HG02623 (cell line): Measurements from ENCODE around the gene SCAANT1.
A peak's percentile ranks its signal among the peaks of the same experiment; 100 is the strongest.

Experiments used
- ATAC-seq: cut with Tn5 transposase; IDR thresholded peaks from one replicate; pipeline ENCODE4 v1.9.1; 2021; ENCODE audit warnings: moderate library complexity; ENCODE audit not compliant: unreplicated experiment

Gene SCAANT1

GRCh38 chr3:63911873-63912767 is at the start of gene SCAANT1:
Gene SCAANT1 (minus strand): TSS chr3:63912383.
- ATAC-seq, result peak; percentile 73

- peak; percentile 71 for ATAC-seq
Measured at GRCh38 chr3:63961891-63962290, 49.7 kb upstream of the SCAANT1 start.

DNA sequence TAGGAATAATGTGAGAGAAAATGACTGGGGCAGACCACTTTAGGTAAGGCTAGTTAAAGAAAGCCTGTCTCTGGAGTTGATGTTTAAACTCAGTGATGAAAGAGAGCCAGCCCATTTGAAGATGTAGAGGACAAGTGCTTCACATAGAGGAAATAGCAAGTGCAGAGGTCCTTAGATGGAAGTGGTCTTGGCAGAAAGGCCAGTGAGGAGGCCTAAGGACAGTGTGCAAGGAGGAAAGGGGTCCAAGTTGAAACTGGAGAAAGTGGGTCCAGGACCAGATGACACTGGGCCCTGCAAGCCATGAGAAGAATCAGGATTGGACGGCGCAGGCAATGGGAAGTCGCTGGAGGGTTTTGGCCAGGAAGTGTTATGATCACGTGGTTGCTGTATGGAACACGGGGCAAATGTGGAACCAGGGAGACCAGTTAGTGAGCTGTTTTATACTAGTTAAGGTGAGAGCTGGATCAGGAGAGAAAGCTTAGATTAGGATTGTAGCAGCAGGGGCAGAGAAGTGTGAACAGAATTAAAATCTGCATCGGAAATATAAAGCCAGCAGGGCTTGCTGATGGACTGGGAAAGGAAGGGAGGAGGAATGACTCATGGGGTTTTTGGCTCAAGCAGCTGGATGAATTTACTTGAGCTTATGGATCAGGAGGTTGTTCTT is 48.0 kb upstream of the SCAANT1 start:
- ATAC-seq, result no peak

GRCh38 chr3:63959146-63959545 is 47.0 kb upstream of the SCAANT1 start:
- no peak for ATAC-seq

DNA sequence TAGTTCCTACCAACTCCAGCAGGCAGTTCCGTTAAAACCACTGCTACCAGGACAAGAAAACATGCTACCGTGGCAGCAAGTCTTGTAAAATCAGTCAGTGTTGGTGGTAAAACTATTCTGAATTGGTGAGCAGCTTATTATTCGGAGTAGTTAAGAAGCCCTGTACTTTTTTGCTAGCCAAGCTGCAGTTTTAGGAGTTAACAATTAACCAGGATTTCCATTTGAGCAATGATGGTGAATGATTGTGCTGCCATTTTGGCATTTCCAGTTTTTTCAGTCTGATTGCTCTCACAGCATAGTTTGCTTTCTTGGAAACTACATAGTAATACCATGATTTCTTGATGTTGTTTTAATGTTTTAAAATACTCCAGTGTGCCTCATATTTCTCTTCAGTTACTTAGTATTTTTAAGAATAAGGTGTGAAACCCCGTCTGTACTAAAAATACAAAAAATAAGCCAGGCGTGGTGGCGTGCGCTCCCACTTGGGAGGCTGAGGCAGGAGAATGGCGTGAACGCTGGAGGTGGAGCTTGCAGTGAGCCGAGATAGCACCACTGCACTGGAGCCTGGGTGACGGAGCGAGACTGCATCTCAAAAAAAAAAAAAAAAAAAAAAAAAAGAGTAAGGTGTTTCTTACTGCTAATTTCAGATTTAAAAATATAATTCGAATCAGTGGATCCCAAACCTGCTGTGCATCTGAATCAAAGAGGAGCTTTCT is 43.8 kb upstream of the SCAANT1 start:
- ATAC-seq, result no peak

- no peak for ATAC-seq
Measured at GRCh38 chr3:63955036-63955650, 43.0 kb upstream of the SCAANT1 start.

DNA sequence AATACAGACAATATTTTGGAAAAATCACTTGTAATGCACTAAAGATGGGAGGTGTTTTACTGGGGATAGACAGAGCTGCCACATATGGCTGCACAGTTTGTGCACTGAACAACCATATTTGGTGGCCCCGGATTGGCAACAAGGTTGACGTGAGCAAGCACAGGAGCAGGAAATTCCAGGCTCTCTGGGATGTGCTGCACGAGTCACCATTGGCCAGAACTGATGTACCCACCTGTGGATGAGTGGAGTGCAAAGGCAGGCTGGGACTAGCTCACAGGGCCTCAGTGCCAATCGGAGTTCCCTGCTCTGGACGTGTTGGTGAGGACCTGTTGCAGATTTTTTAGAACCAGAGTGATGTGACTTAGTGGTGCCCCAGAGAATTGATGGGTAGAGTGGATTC is 42.0 kb upstream of the SCAANT1 start:
- ATAC-seq, result no peak

GRCh38 chr3:63952248-63952594 is 40.0 kb upstream of the SCAANT1 start:
- no peak for ATAC-seq

DNA sequence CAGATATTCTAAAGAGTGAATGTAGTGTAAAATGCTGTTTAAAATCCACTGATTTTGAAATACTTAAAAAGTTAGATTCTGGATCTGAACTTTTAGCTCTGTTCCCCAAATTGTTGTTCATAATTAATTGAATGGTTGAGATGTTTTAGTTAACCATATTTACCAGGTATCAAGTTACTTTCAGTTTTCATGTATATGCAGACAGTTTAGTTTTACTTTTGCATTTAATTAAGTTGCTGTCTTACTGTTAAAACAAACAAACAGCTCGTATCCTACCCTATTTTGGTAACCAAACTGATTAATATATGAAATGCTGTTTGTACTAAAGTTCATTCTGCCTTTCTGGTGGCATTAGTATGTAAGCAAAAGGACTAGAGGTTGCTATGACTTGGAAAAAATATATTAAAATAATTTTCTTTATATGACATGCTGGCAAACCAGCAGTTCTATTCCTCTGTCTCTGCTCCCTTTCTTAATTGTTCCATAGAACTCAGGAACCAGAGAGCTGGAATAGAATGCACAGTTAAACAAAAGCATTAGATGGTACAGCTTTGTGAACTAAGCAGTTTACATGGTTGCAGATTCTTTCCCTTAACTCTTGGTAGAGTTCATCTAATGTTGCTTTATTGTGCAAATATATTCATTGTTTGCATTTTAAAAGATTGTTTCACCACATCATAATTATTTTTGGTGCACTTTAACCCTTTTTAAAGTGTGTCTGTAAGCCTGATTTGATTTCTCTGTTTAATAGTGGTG is 39.5 kb upstream of the SCAANT1 start:
- no peak for ATAC-seq

- no peak for ATAC-seq
Measured at GRCh38 chr3:63950698-63951097, 38.5 kb upstream of the SCAANT1 start.

DNA sequence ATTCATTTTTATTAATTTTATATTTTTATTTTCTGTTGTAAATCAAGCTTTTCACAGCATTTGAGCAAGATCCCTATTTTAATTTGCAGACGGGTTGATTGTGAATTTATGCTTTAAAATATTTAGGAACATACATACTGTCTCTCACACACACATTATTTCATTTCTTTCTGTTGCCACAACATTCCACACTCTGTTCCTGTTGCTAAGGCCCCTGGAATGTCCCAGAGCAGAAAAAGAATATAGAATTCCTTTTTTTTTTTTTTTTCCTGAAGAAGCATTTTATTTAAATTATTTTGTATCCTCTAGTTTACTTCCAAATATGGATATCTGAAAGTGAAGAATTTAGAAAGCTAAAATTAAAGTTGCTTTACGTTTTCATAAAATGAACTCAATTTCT is 36.8 kb upstream of the SCAANT1 start:
- ATAC-seq, result no peak

- ATAC-seq, result no peak
Measured at GRCh38 chr3:63947594-63947993, 35.4 kb upstream of the SCAANT1 start.

GRCh38 chr3:63946753-63947152 is 34.6 kb upstream of the SCAANT1 start:
- ATAC-seq, result no peak

- ATAC-seq, result no peak
Measured at GRCh38 chr3:63945558-63946096, 33.4 kb upstream of the SCAANT1 start.

GRCh38 chr3:63943678-63944077 is 31.5 kb upstream of the SCAANT1 start:
- ATAC-seq, result no peak

DNA sequence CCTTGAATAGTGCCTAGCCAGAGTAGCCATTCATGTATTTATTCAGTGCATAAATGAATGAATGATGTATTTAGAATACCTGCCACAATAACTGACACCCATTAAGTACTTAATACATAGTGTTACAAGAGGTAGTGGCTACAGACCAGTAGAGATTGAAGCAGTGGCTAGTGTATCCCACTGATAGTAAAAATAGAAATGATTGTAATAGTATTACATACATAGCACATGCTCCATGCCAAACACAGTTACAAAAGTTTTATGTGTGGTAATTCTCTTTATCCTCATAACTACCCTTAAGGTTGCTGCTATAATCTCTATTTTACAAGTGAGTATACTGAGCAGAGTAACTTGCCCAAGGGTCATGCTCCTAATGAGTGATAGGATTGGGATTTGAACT is 30.3 kb upstream of the SCAANT1 start:
- no peak for ATAC-seq

DNA sequence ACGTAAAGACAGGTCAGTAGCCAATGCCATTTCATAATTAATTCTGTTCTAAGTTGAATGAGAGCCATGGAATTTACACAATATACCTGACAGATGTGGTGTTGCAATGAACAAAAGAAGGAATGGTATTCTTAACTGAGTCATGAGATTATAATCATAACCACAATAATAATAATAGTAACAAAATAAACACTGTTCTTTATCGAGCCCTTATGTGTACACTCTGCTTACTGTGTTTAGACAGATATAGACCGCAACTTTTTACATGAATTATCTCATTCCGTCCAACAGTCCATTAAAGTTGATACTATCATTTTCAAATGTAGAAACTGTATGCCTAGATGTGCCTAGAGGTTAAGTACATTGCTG is 28.2 kb upstream of the SCAANT1 start:
- ATAC-seq, result no peak

- ATAC-seq, result peak; percentile 63
Measured at GRCh38 chr3:63937661-63938651, 25.8 kb upstream of the SCAANT1 start.

DNA sequence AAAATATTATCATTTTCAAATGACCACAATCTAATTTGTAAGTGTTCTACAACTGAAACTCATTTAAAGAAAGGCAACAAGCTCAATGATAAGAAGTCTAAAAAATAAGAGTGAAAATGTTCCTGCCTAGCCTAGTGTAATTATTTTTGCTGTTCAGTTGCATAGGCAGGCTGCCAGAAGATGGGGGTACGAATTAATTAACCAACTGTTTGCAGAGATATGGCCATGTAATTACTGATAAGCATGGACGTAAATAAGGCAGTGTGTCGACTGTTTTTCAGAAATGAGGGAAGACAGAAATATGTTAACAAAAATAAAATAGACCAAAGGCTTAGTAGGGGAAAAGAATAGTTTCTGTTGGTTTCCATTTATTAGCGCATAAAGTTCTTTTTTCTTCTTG is 24.7 kb upstream of the SCAANT1 start:
- ATAC-seq, result no peak
